ENCODE data around the gene ELMOD1.

- TF ChIP-seq POLR2A (IDR thresholded peaks at IDR 0.05; ENCODE audit: low read length) (no peak), GATA1 (IDR thresholded peaks at IDR 0.05; ENCODE audit: low read depth, low read length) (no peak)
These were observed 91.6 kb downstream of the ELMOD1 start for GRCh38 chr11:107682572-107682971.
